OCI-LY3 (cell line): ENCODE results near the gene INPP5A.

Experiments used
- EZH2phosphoT487 ChIP-seq: fragments of 200-600 bp; shearing (Covaris generic); IDR thresholded peaks from 2 replicates; pipeline ENCODE4 v1.6.1; 2018; ENCODE audit warnings: antibody characterized with exemption, mixed run types, low read depth
- TF ChIP-seq, protein P1 (sequence below): fragments of 200-600, 300-600 bp; sonication (generic); IDR thresholded peaks from 2 replicates; pipeline ENCODE4 v1.5.1; 2014; ENCODE audit warnings: antibody characterized with exemption, low read length, low read depth

- TF ChIP-seq, protein P1, sequence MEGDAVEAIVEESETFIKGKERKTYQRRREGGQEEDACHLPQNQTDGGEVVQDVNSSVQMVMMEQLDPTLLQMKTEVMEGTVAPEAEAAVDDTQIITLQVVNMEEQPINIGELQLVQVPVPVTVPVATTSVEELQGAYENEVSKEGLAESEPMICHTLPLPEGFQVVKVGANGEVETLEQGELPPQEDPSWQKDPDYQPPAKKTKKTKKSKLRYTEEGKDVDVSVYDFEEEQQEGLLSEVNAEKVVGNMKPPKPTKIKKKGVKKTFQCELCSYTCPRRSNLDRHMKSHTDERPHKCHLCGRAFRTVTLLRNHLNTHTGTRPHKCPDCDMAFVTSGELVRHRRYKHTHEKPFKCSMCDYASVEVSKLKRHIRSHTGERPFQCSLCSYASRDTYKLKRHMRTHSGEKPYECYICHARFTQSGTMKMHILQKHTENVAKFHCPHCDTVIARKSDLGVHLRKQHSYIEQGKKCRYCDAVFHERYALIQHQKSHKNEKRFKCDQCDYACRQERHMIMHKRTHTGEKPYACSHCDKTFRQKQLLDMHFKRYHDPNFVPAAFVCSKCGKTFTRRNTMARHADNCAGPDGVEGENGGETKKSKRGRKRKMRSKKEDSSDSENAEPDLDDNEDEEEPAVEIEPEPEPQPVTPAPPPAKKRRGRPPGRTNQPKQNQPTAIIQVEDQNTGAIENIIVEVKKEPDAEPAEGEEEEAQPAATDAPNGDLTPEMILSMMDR, result no peak
- TF ChIP-seq EZH2phosphoT487, result no peak
Observed at GRCh38 chr10:132555648-132556575, 18.3 kb downstream of the INPP5A start.
